ENCODE data around the gene ENPP1.

DNA sequence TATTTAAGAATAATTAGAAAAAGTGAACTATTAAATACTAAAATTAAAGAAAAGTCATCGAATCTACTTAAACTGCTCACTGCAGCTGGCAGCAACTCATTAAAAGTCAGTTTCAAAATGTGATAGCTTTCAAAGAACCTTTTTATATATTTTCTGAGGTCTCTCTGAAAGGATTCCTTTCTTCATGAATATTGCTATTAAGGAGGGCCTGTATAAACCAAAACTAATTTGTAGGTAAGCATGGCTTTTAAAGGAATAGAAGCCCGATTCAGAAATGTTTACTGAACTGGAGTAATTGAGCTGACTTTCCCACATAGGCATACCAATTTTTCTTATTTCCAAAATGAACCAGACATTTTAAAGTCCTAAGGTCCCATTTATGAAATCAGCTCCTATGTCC lies 41.2 kb upstream of the ENPP1 start:
- TF ChIP-seq GLIS1 (tag by site-specific recombination; IDR thresholded peaks at IDR 0.05) (no peak), MYNN (tag by site-specific recombination; IDR thresholded peaks at IDR 0.05; ENCODE audit: borderline replicate concordance) (no peak), ZNF311 (tag by site-specific recombination; IDR thresholded peaks at IDR 0.05; ENCODE audit: borderline replicate concordance) (no peak), ZNF112 (tag by site-specific recombination; IDR thresholded peaks at IDR 0.05) (no peak), ZNF26 (tag by site-specific recombination; IDR thresholded peaks at IDR 0.05) (no peak), ZNF830 (tag by site-specific recombination; IDR thresholded peaks at IDR 0.05; ENCODE audit: low read depth) (no peak), ZNF23 (tag by site-specific recombination; IDR thresholded peaks at IDR 0.05; ENCODE audit: borderline replicate concordance) (no peak), ZNF664 (tag by site-specific recombination; IDR thresholded peaks at IDR 0.05) (no peak)
- TF ChIP-seq, protein P1, sequence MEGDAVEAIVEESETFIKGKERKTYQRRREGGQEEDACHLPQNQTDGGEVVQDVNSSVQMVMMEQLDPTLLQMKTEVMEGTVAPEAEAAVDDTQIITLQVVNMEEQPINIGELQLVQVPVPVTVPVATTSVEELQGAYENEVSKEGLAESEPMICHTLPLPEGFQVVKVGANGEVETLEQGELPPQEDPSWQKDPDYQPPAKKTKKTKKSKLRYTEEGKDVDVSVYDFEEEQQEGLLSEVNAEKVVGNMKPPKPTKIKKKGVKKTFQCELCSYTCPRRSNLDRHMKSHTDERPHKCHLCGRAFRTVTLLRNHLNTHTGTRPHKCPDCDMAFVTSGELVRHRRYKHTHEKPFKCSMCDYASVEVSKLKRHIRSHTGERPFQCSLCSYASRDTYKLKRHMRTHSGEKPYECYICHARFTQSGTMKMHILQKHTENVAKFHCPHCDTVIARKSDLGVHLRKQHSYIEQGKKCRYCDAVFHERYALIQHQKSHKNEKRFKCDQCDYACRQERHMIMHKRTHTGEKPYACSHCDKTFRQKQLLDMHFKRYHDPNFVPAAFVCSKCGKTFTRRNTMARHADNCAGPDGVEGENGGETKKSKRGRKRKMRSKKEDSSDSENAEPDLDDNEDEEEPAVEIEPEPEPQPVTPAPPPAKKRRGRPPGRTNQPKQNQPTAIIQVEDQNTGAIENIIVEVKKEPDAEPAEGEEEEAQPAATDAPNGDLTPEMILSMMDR (tag by site-specific recombination; IDR thresholded peaks at IDR 0.05), result no peak

Measured in HEK293 (cell line).